ENCODE data around the gene GFRA1. TPM values are rescaled to one million over a fixed set of nuclear protein-coding genes. Genes with fewer than 3 reads are reported as not detected.

The GFRA1 gene
- total and polyA plus RNA-seq, 2 donors (not counting 3 experiments of a cell fraction or from before 2014, with no cell fraction given): 0.22 to 0.88 TPM

GRCh38 chr10:116256752-116257259 lies 16.2 kb downstream of the GFRA1 start:
- Histone ChIP-seq H3K4me2 (ENCODE audit: insufficient read depth, low read length) (no peak overlapping the region), H3K9me1 (replicated peaks; ENCODE audit: control insufficient read depth, extremely low read depth, insufficient read depth, low read length) (no peaks in the 10 kb centered on the region), H3K36me3 (ENCODE audit: control insufficient read depth in 2 of 2, extremely low read depth in 1 of 2, insufficient read depth in 2 of 2, low read length in 2 of 2) (no peaks in the 10 kb centered on the region), H2AFZ (ENCODE audit: low read depth, low read length) (no peak overlapping the region), H3K79me2 (ENCODE audit: control insufficient read depth, insufficient read depth, low read length) (no peaks in the 10 kb centered on the region), H3K27ac (ENCODE audit: insufficient read depth, low read depth, low read length) (no peak overlapping the region), H3K4me1 (ENCODE audit: control insufficient read depth, extremely low read depth, insufficient read depth, low read length) (no peaks in the 10 kb centered on the region), H3K4me3 (replicated peaks in 1 of 3; ENCODE audit: insufficient read depth in 1 of 3, low read depth in 1 of 3, low read length in 3 of 3) (no peak overlapping the region), H3K9ac (replicated peaks; ENCODE audit: extremely low read depth, insufficient read depth, low read length) (no peak overlapping the region), H3K9me3 (replicated peaks; ENCODE audit: control insufficient read depth, insufficient read depth, low read length) (no peaks in the 10 kb centered on the region), H3K27me3 (ENCODE audit: control insufficient read depth in 2 of 2, insufficient read depth in 2 of 2, low read length in 2 of 2) (no peaks in the 10 kb centered on the region), H4K20me1 (replicated peaks; ENCODE audit: control insufficient read depth, extremely low read depth, insufficient read depth, low read length) (no peaks in the 10 kb centered on the region)
- POLR2A ChIA-PET: no interaction called here
- CTCF ChIA-PET: no interaction called here
- dilution Hi-C loops (cut with MboI; ENCODE audit: extremely low pct_ligation_motif_present, low sequenced_read_pairs): no loop called here
- intact Hi-C loops (cut with micrococcal nuclease): no loop called here
- BruUV-seq (replicated peaks): no TSS peak
- DNase-seq (ENCODE audit: low read depth, low spot score) (no peak), FAIRE-seq (no peak)
- TF ChIP-seq GATA2 (IDR thresholded peaks at IDR 0.05; ENCODE audit: insufficient read depth, insufficient read length, low read depth, low read length): no peak
- TF ChIP-seq MYC (IDR thresholded peaks at IDR 0.05; ENCODE audit: low read depth, low read length): no peak
- no peak for TF ChIP-seq MAX (IDR thresholded peaks at IDR 0.05; ENCODE audit: insufficient read depth, insufficient read length)
- no peak for TF ChIP-seq POLR2AphosphoS5 (IDR thresholded peaks at IDR 0.05; ENCODE audit: insufficient read depth, low read depth, low read length)
- no peak for TF ChIP-seq FOS (IDR thresholded peaks at IDR 0.05; ENCODE audit: borderline replicate concordance, insufficient read depth, low read length)
- no peak for TF ChIP-seq POLR2A (IDR thresholded peaks at IDR 0.05; ENCODE audit: low read depth, low read length)
- no peak for TF ChIP-seq CTCF (IDR thresholded peaks at IDR 0.05; ENCODE audit: extremely low read depth in 1 of 2, insufficient read depth in 1 of 2, low read depth in 1 of 2, low read length in 2 of 2)
- no peak for TF ChIP-seq JUN (IDR thresholded peaks at IDR 0.05; ENCODE audit: borderline replicate concordance, insufficient read depth, insufficient read length, low read depth)
- no peak for TF ChIP-seq EZH2 (IDR thresholded peaks at IDR 0.05; ENCODE audit: borderline replicate concordance, low read depth, low read length, severe bottlenecking)
